H54 (cell line): ENCODE results near the gene SLC22A1.

Experiments used
- DNase-seq: peaks from one replicate; pipeline ENCODE4 v3.0.0; 2011; ENCODE audit warnings: low spot score, mixed read lengths; ENCODE audit not compliant: insufficient read length
- FAIRE-seq: peaks from 3 replicates; lab custom pipeline; 2011; peaks lifted over from hg19 to GRCh38; lab: Jason Lieb, UNC
- POLR2A ChIP-seq: IDR thresholded peaks from 2 replicates; pipeline ENCODE4 v1.6.1; 2011; ENCODE audit warnings: low read depth, mild to moderate bottlenecking, low read length

SLC22A1 gene

GRCh38 chr6:160172704-160173103 lies 51.1 kb downstream of the SLC22A1 start:
- no peak for DNase-seq
- TF ChIP-seq POLR2A = no peak
- no peak for FAIRE-seq

- DNase-seq (no peak), FAIRE-seq (no peak)
- no peak for TF ChIP-seq POLR2A
These were observed 52.4 kb downstream of the SLC22A1 start for GRCh38 chr6:160173806-160174527.

GRCh38 chr6:160174681-160175080 lies 53.1 kb downstream of the SLC22A1 start:
- FAIRE-seq = no peak
- no peak for DNase-seq
- no peak for TF ChIP-seq POLR2A

- TF ChIP-seq POLR2A = no peak
- FAIRE-seq = no peak
These were observed 55.6 kb downstream of the SLC22A1 start for GRCh38 chr6:160177220-160177619.

GRCh38 chr6:160178271-160178670 lies 56.7 kb downstream of the SLC22A1 start:
- DNase-seq = no peak
- FAIRE-seq = no peak
- no peak for TF ChIP-seq POLR2A

More at GRCh38 chr6:160177220-160177619, 55.6 kb downstream of the SLC22A1 start:
- DNase-seq = no peak

- no peak for TF ChIP-seq POLR2A
- FAIRE-seq (no peak), DNase-seq (no peak)
These were observed 59.1 kb downstream of the SLC22A1 start for GRCh38 chr6:160180706-160181105.

- FAIRE-seq = no peak
- no peak for DNase-seq
- no peak for TF ChIP-seq POLR2A
These were observed 67.2 kb downstream of the SLC22A1 start for GRCh38 chr6:160188773-160189172.

GRCh38 chr6:160190081-160190480 lies 68.5 kb downstream of the SLC22A1 start:
- DNase-seq = no peak
- TF ChIP-seq POLR2A = no peak
- no peak for FAIRE-seq

- DNase-seq (no peak), FAIRE-seq (no peak)
- no peak for TF ChIP-seq POLR2A
These were observed 69.4 kb downstream of the SLC22A1 start for GRCh38 chr6:160190973-160191372.

- no peak for TF ChIP-seq POLR2A
- DNase-seq (no peak), FAIRE-seq (no peak)
These were observed 71.2 kb downstream of the SLC22A1 start for GRCh38 chr6:160192840-160193239.

GRCh38 chr6:160194808-160195207 lies 73.2 kb downstream of the SLC22A1 start:
- TF ChIP-seq POLR2A = no peak
- no peak for DNase-seq
- no peak for FAIRE-seq

GRCh38 chr6:160197662-160198061 lies 76.0 kb downstream of the SLC22A1 start:
- no peak for TF ChIP-seq POLR2A
- FAIRE-seq (no peak), DNase-seq (no peak)

GRCh38 chr6:160198606-160199211 lies 77.1 kb downstream of the SLC22A1 start:
- FAIRE-seq (no peak), DNase-seq (no peak)

GRCh38 chr6:160201061-160201460 lies 79.4 kb downstream of the SLC22A1 start:
- FAIRE-seq = no peak
- DNase-seq = no peak
- no peak for TF ChIP-seq POLR2A

More at GRCh38 chr6:160198606-160199211, 77.1 kb downstream of the SLC22A1 start:
- no peak for TF ChIP-seq POLR2A

GRCh38 chr6:160202411-160202810 lies 80.8 kb downstream of the SLC22A1 start:
- TF ChIP-seq POLR2A = no peak
- no peak for FAIRE-seq

More at GRCh38 chr6:160202411-160202810, 80.8 kb downstream of the SLC22A1 start:
- no peak for DNase-seq
